ENCODE data around the gene SPEN. TPM values are rescaled to one million over a fixed set of nuclear protein-coding genes. Genes with fewer than 3 reads are reported as not detected.

Gene SPEN
- total and polyA plus RNA-seq, 9 of the 15 experiments (the other 6 are each of a cell fraction or from before 2014, with no cell fraction given) = 5.7 to 87.5 (median 27.2) TPM

- TF ChIP-seq IRF9 (tag; IDR thresholded peaks at IDR 0.05) (no peak), CTCF (IDR thresholded peaks at IDR 0.05 in 2 of 3, conservative IDR thresholded peaks at IDR 0.05 in 1 of 3; ENCODE audit: insufficient read depth in 2 of 3, low read depth in 1 of 3, low read length in 3 of 3) (no peak), ZNF280B (CRISPR knock-in tag; IDR thresholded peaks at IDR 0.05) (no peak), POLR2H (tag; IDR thresholded peaks at IDR 0.05; ENCODE audit: low read depth) (no peak; the same call in 1 of the 2 replicates), SMAD4 (CRISPR knock-in tag; conservative IDR thresholded peaks at IDR 0.05) (peak; percentile 47), SRSF9 (IDR thresholded peaks at IDR 0.05; ENCODE audit: borderline replicate concordance, low read depth, low read length) (no peak), MAFG (tag; conservative IDR thresholded peaks at IDR 0.05) (no peak), ZNF444 (CRISPR knock-in tag; IDR thresholded peaks at IDR 0.05) (0 out of 2 replicates have a peak, but pooled peaks have one; percentile 27), ATF1 (CRISPR knock-in tag; IDR thresholded peaks at IDR 0.05) (no peak), ATF1 (tag; IDR thresholded peaks at IDR 0.05) (peak; percentile 13; the same call in 1 of the 2 replicates), ZNF707 (CRISPR knock-in tag; conservative IDR thresholded peaks at IDR 0.05) (no peak), CREM (IDR thresholded peaks at IDR 0.05; ENCODE audit: low read depth) (peak; percentile 32; the same call in 1 of the 2 replicates), HLTF (IDR thresholded peaks at IDR 0.05) (no peak), ZNF121 (CRISPR knock-in tag; conservative IDR thresholded peaks at IDR 0.05) (no peak), HNRNPLL (IDR thresholded peaks at IDR 0.05; ENCODE audit: low read depth, low read length, poor library complexity, severe bottlenecking) (no peak), SNIP1 (IDR thresholded peaks at IDR 0.05; ENCODE audit: low read depth) (no peak), CBX8 (IDR thresholded peaks at IDR 0.05; ENCODE audit: borderline replicate concordance, extremely low read depth, low read depth, low read length, poor library complexity, severe bottlenecking) (no peak), FOXK1 (CRISPR knock-in tag; IDR thresholded peaks at IDR 0.05; ENCODE audit: borderline replicate concordance) (no peak), MEF2D (tag; conservative IDR thresholded peaks at IDR 0.05; ENCODE audit: low read depth) (0 out of 2 replicates have a peak, but pooled peaks have one; percentile 44), EGR1 (conservative IDR thresholded peaks at IDR 0.05) (no peak), RFX1 (IDR thresholded peaks at IDR 0.05) (no peak), ID3 (CRISPR knock-in tag; IDR thresholded peaks at IDR 0.05) (no peak), ID3 (tag; IDR thresholded peaks at IDR 0.05) (no peak), DPF2 (IDR thresholded peaks at IDR 0.05) (peak; percentile 52), NONO (IDR thresholded peaks at IDR 0.05; ENCODE audit: low read depth in 2 of 2, low read length in 1 of 2) (0 out of 4 replicates have a peak, but pooled peaks of 1 of the 2 experiments have one; percentile 17)
These were observed 14.3 kb upstream of the SPEN start (continued) for GRCh38 chr1:15833069-15833679.

All from K562 (cell line).